Heart right ventricle (tissue), 16 donors: ENCODE data around the gene DNAI2. TPM values are rescaled to one million over a fixed set of nuclear protein-coding genes. Genes with fewer than 3 reads are reported as not detected.

Experiments
- ATAC-seq, 8 donors: fragments of 200-7000 bp; cut with Tn5 transposase; one replicate each; pipeline ENCODE4 v1.9.1; 2020; ENCODE audit warnings: mild to moderate bottlenecking in 8 of 8, moderate library complexity in 8 of 8, moderate number of reproducible peaks in 1 of 8
- DNase-seq, 2 donors: peaks; one replicate each; pipeline ENCODE4 v3.0.0-alpha.2; 2020
- H3K27ac ChIP-seq, 10 donors: fragments of 200-600 bp; sonication (generic) in 2 of 10; one replicate each; pipeline versions ENCODE4 v1.5.0 to v1.8.0; 2020 to 2022; ENCODE audit warnings: mild to moderate bottlenecking in 3 of 10
- H3K27me3 ChIP-seq, 7 donors: fragments of 200-600 bp; one replicate each; pipeline ENCODE4 v1.8.0; 2021 to 2022; ENCODE audit warnings: mild to moderate bottlenecking in 2 of 7
- H3K36me3 ChIP-seq, 9 donors: fragments of 200-600 bp; sonication (generic) in 1 of 9; one replicate each; pipeline versions ENCODE4 v1.5.0 to v1.8.0; 2020 to 2022; ENCODE audit warnings: mild to moderate bottlenecking in 2 of 9
- H3K4me1 ChIP-seq, 9 donors: fragments of 200-600 bp; sonication (generic) in 1 of 9; one replicate each; pipeline versions ENCODE4 v1.5.0 to v1.8.0; 2020 to 2022; ENCODE audit warnings: mild to moderate bottlenecking in 4 of 9
- H3K4me3 ChIP-seq, 10 donors: fragments of 200-600 bp; sonication (generic) in 2 of 10; one replicate each; pipeline versions ENCODE4 v1.5.0 to v1.8.0; 2020 to 2022; ENCODE audit warnings: mild to moderate bottlenecking in 7 of 10, moderate library complexity in 2 of 10
- H3K9me3 ChIP-seq, 11 donors: fragments of 200-600 bp in 10 of 11; sonication (generic) in 2 of 11; one replicate each; pipeline versions ENCODE4 v1.5.0 to v1.8.0; 2013 to 2022; ENCODE audit warnings: mild to moderate bottlenecking in 2 of 11, control low read depth in 1 of 11, moderate library complexity in 1 of 11
- WGBS, 2 donors: extraction: QIAGEN DNeasy Blood & Tissue Kit; methylation state at CpG; one replicate each; pipeline ENCODE4 v1.1.7; 2013; ENCODE audit warnings: inconsistent platforms in 1 of 2; 5-methylcytosine and 5-hydroxymethylcytosine counted together
- intact Hi-C, 10 donors: fragments of 100-400 bp; cut with DNase I; formaldehyde crosslinking; loops; one replicate each; pipeline versions ENCODE4 v1.11.1 to v1.14.2; 2022
- polyA plus RNA-seq, 2 donors: library from polyadenylated mRNA; stranded (reverse); fragments of 200-250 nt; gene quantifications; one replicate each; pipeline ENCODE4 v1.2.3, GENCODE V29; 2013
- total RNA-seq, 10 donors: library from RNA; stranded (reverse); fragmentation: NEBNext Ultra II Directional in 3 of 10; extraction: Animal tissue kit (Norgen Biotek cat#: 25700) in 3 of 10; gene quantifications; one replicate each; pipeline versions ENCODE4 v1.2.1 to v1.2.4, GENCODE V29; 2021 to 2023
- TF ChIP-seq, protein P1 (sequence below), 9 donors: fragments of 200-600 bp; sonication (generic) in 2 of 9; IDR thresholded peaks; one replicate each; pipeline versions ENCODE4 v1.5.0 to v1.8.0; 2021 to 2022; ENCODE audit warnings: antibody characterized with exemption in 9 of 9, mild to moderate bottlenecking in 5 of 9, moderate library complexity in 1 of 9
- donor health status: Arrhythmogenic right ventricular cardiomyopathy.
- donor health status: ischemic (EF 13 %, LVEDD 7.1; RV severe dilation, severe dysfunction).
- donor health status: healthy with polysubstance abuse.
- donor health status: DM: no; HTN: yes; CAD: no.
- donor health status: DM: no; HTN: no; CAD: no.
- donor health status: ischemic (EF 25% LVEDD 6.9; RV normal size, moderate dysfunction).
- donor health status: ischemic (EF 25% LVEDD 5.7; RV mildly dilated, moderate dysfunction).
- donor health status: healthy.
- donor health status: DM: yes; HTN: yes; CAD: no.
- donor health status: Ischemic cardiomyopathy.
- donor health status: ischemic (EF 35%, LVEDD 5.7; RV mildly dilated, moderate dysfunction).
- donor health status: nonischemic (EF 11% LVEDD 7.7; RV severe dilation, severe dysfunction).
- donor health status: DM: yes; HTN: yes; CAD: no.
- donor health status: PGD.
- donor health status: ischemic (EF 29% LVEDD 5.4; RV normal size, mild dysfunction).
- donor health status: nonischemic (EF 23%, LVEDD 6.1; RV moderate dilation, normal function).

The DNAI2 gene
- total and polyA plus RNA-seq, 12 donors, result 0.16 TPM; not detected in 11

GRCh38 chr17:74326506-74326905 is 52.5 kb downstream of the DNAI2 start:
- intact Hi-C loops, result no loop called here
- DNase-seq, result no peak
- Histone ChIP-seq H3K9me3 (no peaks in the 10 kb centered on the region), H3K36me3 (no peaks in the 10 kb centered on the region), H3K4me1 (peaks cover 10 to 22% (median 18%) of the 10 kb centered on the region in 9 donors), H3K27me3 (peaks cover 0 to 26% (median 0%) of the 10 kb centered on the region in 7 donors), H3K27ac (peak overlapping the region in 1 of 10 donors; percentile 46), H3K4me3 (peak overlapping the region; percentile 33 to 61 (median 48))
- TF ChIP-seq, protein P1, sequence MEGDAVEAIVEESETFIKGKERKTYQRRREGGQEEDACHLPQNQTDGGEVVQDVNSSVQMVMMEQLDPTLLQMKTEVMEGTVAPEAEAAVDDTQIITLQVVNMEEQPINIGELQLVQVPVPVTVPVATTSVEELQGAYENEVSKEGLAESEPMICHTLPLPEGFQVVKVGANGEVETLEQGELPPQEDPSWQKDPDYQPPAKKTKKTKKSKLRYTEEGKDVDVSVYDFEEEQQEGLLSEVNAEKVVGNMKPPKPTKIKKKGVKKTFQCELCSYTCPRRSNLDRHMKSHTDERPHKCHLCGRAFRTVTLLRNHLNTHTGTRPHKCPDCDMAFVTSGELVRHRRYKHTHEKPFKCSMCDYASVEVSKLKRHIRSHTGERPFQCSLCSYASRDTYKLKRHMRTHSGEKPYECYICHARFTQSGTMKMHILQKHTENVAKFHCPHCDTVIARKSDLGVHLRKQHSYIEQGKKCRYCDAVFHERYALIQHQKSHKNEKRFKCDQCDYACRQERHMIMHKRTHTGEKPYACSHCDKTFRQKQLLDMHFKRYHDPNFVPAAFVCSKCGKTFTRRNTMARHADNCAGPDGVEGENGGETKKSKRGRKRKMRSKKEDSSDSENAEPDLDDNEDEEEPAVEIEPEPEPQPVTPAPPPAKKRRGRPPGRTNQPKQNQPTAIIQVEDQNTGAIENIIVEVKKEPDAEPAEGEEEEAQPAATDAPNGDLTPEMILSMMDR (IDR thresholded peaks at IDR 0.05), result no peak
- 33 to 42% methylated on average over 10 of the region's 10 CpGs for WGBS, 2 donors
- no peak for ATAC-seq

- Histone ChIP-seq H3K36me3 (no peaks in the 10 kb centered on the region), H3K9me3 (no peaks in the 10 kb centered on the region), H3K27ac (no peak overlapping the region), H3K27me3 (peaks cover 0 to 26% (median 0%) of the 10 kb centered on the region in 7 donors), H3K4me1 (peaks cover 10 to 22% (median 18%) of the 10 kb centered on the region in 9 donors), H3K4me3 (no peak overlapping the region)
- DNase-seq, result no peak
- ATAC-seq, result no peak
- intact Hi-C loops, result no loop called here
- TF ChIP-seq, protein P1 (IDR thresholded peaks at IDR 0.05), result no peak
- 96 to 97% methylated on average over 3 of the region's 3 CpGs for WGBS, 2 donors
These were observed 54.5 kb downstream of the DNAI2 start for GRCh38 chr17:74328487-74328886.

- H3K36me3 ChIP-seq, result no peaks in the 10 kb centered on the region
- 76 to 78% methylated on average over 3 of the region's 3 CpGs for WGBS, 2 donors
- no peak for DNase-seq
- TF ChIP-seq, protein P1 (IDR thresholded peaks at IDR 0.05), result no peak
- ATAC-seq, result no peak
- intact Hi-C loops, result no loop called here
- no peak overlapping the region for H3K4me3 ChIP-seq
- peaks cover 0 to 2% (median 0%) of the 10 kb centered on the region in 11 donors for H3K9me3 ChIP-seq
- H3K27me3 ChIP-seq, result peaks cover 0 to 26% (median 0%) of the 10 kb centered on the region in 7 donors
- no peak overlapping the region for H3K27ac ChIP-seq
- peaks cover 10 to 22% (median 18%) of the 10 kb centered on the region in 9 donors for H3K4me1 ChIP-seq
These were observed 55.3 kb downstream of the DNAI2 start for GRCh38 chr17:74329378-74329777.

DNA sequence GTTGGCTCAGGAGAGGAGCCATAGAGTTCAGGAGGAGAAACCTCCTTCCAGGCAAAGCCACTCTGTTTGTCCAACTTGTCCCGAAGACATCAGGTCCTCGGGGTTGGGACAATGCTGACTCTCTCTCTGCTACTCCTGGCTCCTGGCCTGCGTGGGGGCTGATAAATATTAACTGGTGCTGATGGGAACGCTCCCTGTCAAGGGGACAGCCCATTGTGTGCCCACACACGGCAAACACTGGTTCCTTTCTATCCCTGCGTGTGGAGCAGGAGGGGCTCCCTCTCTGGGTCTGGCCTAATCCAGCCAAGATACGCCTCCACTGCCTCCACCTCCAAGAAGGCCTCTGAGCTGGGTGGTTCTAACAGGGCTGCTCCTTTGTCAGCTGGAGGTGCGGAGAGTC is 56.4 kb downstream of the DNAI2 start:
- Histone ChIP-seq H3K4me3 (no peak overlapping the region), H3K9me3 (peaks cover 0 to 6% (median 0%) of the 10 kb centered on the region in 11 donors), H3K27me3 (peaks cover 0 to 18% (median 0%) of the 10 kb centered on the region in 7 donors), H3K27ac (no peak overlapping the region), H3K36me3 (no peaks in the 10 kb centered on the region), H3K4me1 (peaks cover 7 to 16% (median 14%) of the 10 kb centered on the region in 9 donors)
- WGBS, 2 donors, result 73 to 83% methylated on average over 8 of the region's 8 CpGs
- DNase-seq (no peak), ATAC-seq (no peak)
- intact Hi-C loops, result no loop called here
- TF ChIP-seq, protein P1 (IDR thresholded peaks at IDR 0.05), result no peak
